HG03439 (cell line): ENCODE results near the gene PRMT3.
"Not testable (repeated sequence)": the region's sequence is repeated elsewhere in the genome, so short reads cannot be mapped to it uniquely, and the experiment has no call there.

ENCODE experiments used
- ATAC-seq: cut with Tn5 transposase; IDR thresholded peaks from one replicate; pipeline ENCODE4 v1.9.1; 2021; ENCODE audit warnings: mild to moderate bottlenecking, moderate library complexity; ENCODE audit not compliant: unreplicated experiment

PRMT3 gene

GRCh38 chr11:20373568-20374209, 13.8 kb upstream of the PRMT3 start:
- no peak for ATAC-seq

- ATAC-seq = no peak
Observed at GRCh38 chr11:20374741-20375300, 12.7 kb upstream of the PRMT3 start.

GRCh38 chr11:20376162-20376730, 11.3 kb upstream of the PRMT3 start:
- no peak for ATAC-seq

GRCh38 chr11:20385996-20386395, 1.5 kb upstream of the PRMT3 start:
- not testable (repeated sequence) for ATAC-seq

- peak; percentile 22 for ATAC-seq
Observed at GRCh38 chr11:20388096-20389055, 860 bp downstream of the PRMT3 start.

GRCh38 chr11:20397281-20397680, 9.8 kb downstream of the PRMT3 start:
- peak; percentile 87 for ATAC-seq

GRCh38 chr11:20399498-20399897, 12.0 kb downstream of the PRMT3 start:
- no peak for ATAC-seq

- ATAC-seq = no peak
Observed at GRCh38 chr11:20403059-20403458, 15.5 kb downstream of the PRMT3 start.

GRCh38 chr11:20406484-20406883, 19.0 kb downstream of the PRMT3 start:
- no peak for ATAC-seq

- ATAC-seq = no peak
Observed at GRCh38 chr11:20407344-20407743, 19.8 kb downstream of the PRMT3 start.

- no peak for ATAC-seq
Observed at GRCh38 chr11:20415432-20415831, 27.9 kb downstream of the PRMT3 start.

- ATAC-seq = no peak
Observed at GRCh38 chr11:20417771-20418170, 30.3 kb downstream of the PRMT3 start.

GRCh38 chr11:20421946-20422345, 34.4 kb downstream of the PRMT3 start:
- no peak for ATAC-seq

GRCh38 chr11:20429216-20429615, 41.7 kb downstream of the PRMT3 start:
- ATAC-seq = no peak

GRCh38 chr11:20438637-20439036, 51.1 kb downstream of the PRMT3 start:
- no peak for ATAC-seq

- ATAC-seq = no peak
Observed at GRCh38 chr11:20443596-20443995, 56.1 kb downstream of the PRMT3 start.

- no peak for ATAC-seq
Observed at GRCh38 chr11:20444535-20444934, 57.0 kb downstream of the PRMT3 start.

- ATAC-seq = no peak
Observed at GRCh38 chr11:20448834-20449233, 61.3 kb downstream of the PRMT3 start.

- no peak for ATAC-seq
Observed at GRCh38 chr11:20450829-20451228, 63.3 kb downstream of the PRMT3 start.

GRCh38 chr11:20451568-20451967, 64.1 kb downstream of the PRMT3 start:
- ATAC-seq = no peak

- ATAC-seq = no peak
Observed at GRCh38 chr11:20452585-20452984, 65.1 kb downstream of the PRMT3 start.
